Naive thymus-derived CD4-positive, alpha-beta T cell (primary cell): ENCODE measurements around the gene SLC4A8. TPM values are rescaled to one million over a fixed set of nuclear protein-coding genes. Genes with fewer than 3 reads are reported as not detected.
A peak's percentile ranks its signal among the peaks of the same experiment; 100 is the strongest.

Source experiments
- ATAC-seq: fragments of 150-1000 bp; cut with Tn5 transposase; 2 replicates; pipeline ENCODE4 v1.10.0; 2021; ENCODE audit warnings: mild to moderate bottlenecking, moderate library complexity
- CTCF ChIA-PET: fragments of 350-600 bp; sonication (Branson Sonifier 250); formaldehyde crosslinking; loops from one replicate; lab custom pipeline; 2021; ENCODE audit warnings: antibody characterized with exemption; lab: Charles Lee
- POLR2A ChIA-PET: fragments of 350-600 bp; sonication (Branson Sonifier 250); formaldehyde crosslinking; loops from one replicate; lab custom pipeline; 2021; ENCODE audit warnings: antibody characterized with exemption, inconsistent platforms; lab: Charles Lee
- DNase-seq, 9 donors: peaks; one replicate each; pipeline versions ENCODE4 v3.0.0 to v3.0.0-alpha.2; 2020 to 2022; ENCODE audit warnings: mixed read lengths in 1 of 9
- H3K27ac ChIP-seq: one replicate; pipeline ENCODE4 v1.7.0; 2013; ENCODE audit warnings: mild to moderate bottlenecking, low read depth, low read length, moderate library complexity
- H3K27me3 ChIP-seq, 2 donors: one replicate each; pipeline ENCODE4 v1.7.0; 2013; ENCODE audit warnings: low read length in 2 of 2, mild to moderate bottlenecking in 2 of 2, moderate library complexity in 2 of 2; ENCODE audit not compliant: control insufficient read depth in 2 of 2, insufficient read depth in 2 of 2
- H3K36me3 ChIP-seq, 3 experiments: 1 replicate in 2 of 3; 2 replicates in 1 of 3; pipeline ENCODE4 v1.7.0; 2013; ENCODE audit warnings: low read length in 3 of 3, mild to moderate bottlenecking in 3 of 3, moderate library complexity in 1 of 3; ENCODE audit not compliant: insufficient read depth in 3 of 3, control insufficient read depth in 2 of 3
- H3K4me1 ChIP-seq, 2 donors: one replicate each; pipeline ENCODE4 v1.7.0; 2013; ENCODE audit warnings: low read length in 2 of 2, mild to moderate bottlenecking in 2 of 2, moderate library complexity in 1 of 2; ENCODE audit not compliant: control insufficient read depth in 2 of 2, insufficient read depth in 2 of 2
- H3K4me3 ChIP-seq: 2 replicates; pipeline ENCODE4 v1.7.0; 2013; ENCODE audit warnings: mild to moderate bottlenecking, low read length
- H3K9me3 ChIP-seq, 3 experiments: 1 replicate in 2 of 3; 2 replicates in 1 of 3; pipeline ENCODE4 v1.7.0; 2013; ENCODE audit warnings: low read length in 3 of 3; ENCODE audit not compliant: control insufficient read depth in 2 of 3
- H3K27ac Mint-ChIP-seq, 9 donors: one replicate each; pipeline ENCODE4 v1.8.0; 2020 to 2022; ENCODE audit warnings: mixed read lengths in 9 of 9, mild to moderate bottlenecking in 8 of 9, moderate library complexity in 5 of 9, inconsistent platforms in 2 of 9
- H3K27me3 Mint-ChIP-seq, 5 donors: one replicate each; pipeline ENCODE4 v1.8.0; 2021 to 2022; ENCODE audit warnings: mixed read lengths in 5 of 5, mild to moderate bottlenecking in 1 of 5
- H3K36me3 Mint-ChIP-seq, 5 donors: one replicate each; pipeline ENCODE4 v1.8.0; 2020 to 2022; ENCODE audit warnings: mixed read lengths in 5 of 5, mild to moderate bottlenecking in 3 of 5, inconsistent platforms in 1 of 5
- H3K4me1 Mint-ChIP-seq, 7 donors: one replicate each; pipeline ENCODE4 v1.8.0; 2020 to 2022; ENCODE audit warnings: mixed read lengths in 7 of 7, mild to moderate bottlenecking in 3 of 7, inconsistent platforms in 1 of 7
- H3K4me3 Mint-ChIP-seq, 10 donors: one replicate each; pipeline ENCODE4 v1.8.0; 2020 to 2022; ENCODE audit warnings: mild to moderate bottlenecking in 10 of 10, mixed read lengths in 10 of 10, moderate library complexity in 6 of 10, inconsistent platforms in 2 of 10
- H3K9me3 Mint-ChIP-seq, 11 donors: one replicate each; pipeline ENCODE4 v1.8.0; 2020 to 2022; ENCODE audit warnings: mixed read lengths in 11 of 11, mild to moderate bottlenecking in 4 of 11, inconsistent platforms in 1 of 11, moderate library complexity in 1 of 11
- intact Hi-C, 2 donors: fragments of 100-400 bp; cut with micrococcal nuclease; formaldehyde crosslinking; loops; one replicate each; pipeline ENCODE4 v1.15.1; 2023
- polyA plus RNA-seq, 2 donors: library from polyadenylated mRNA; unstranded; fragments of 300-500 nt; fragmentation: Illumina TruSeq; gene quantifications; one replicate each; pipeline ENCODE4 v1.2.3, GENCODE V29; 2021
- total RNA-seq, 6 experiments: library from RNA in 5 of 6; stranded (reverse) in 5 of 6; gene quantifications; 1 replicate in 5 of 6; 2 replicates in 1 of 6; pipeline ENCODE4 v1.2.3 and lab custom pipeline; 2021 to 2026

SLC4A8 gene
- total and polyA plus RNA-seq, 7 experiments from 2014 or later = 0.13 to 8.4 (median 1.2) TPM

- POLR2A ChIA-PET = no interaction called here
- Histone ChIP-seq H3K9me3 (no peaks in the 10 kb centered on the region), H3K4me3 (no peak overlapping the region), H3K4me1 (peaks cover 0 to 3% of the 10 kb centered on the region in 2 donors), H3K27ac (no peak overlapping the region), H3K36me3 (no peaks in the 10 kb centered on the region), H3K27me3 (no peaks in the 10 kb centered on the region)
- no peak for ATAC-seq
- H3K4me3 Mint-ChIP-seq = no peak overlapping the region
- intact Hi-C loops = no loop called here
- no peak overlapping the region for H3K27ac Mint-ChIP-seq
- DNase-seq = no peak
- CTCF ChIA-PET = no interaction called here
- peaks cover 4 to 13% (median 7%) of the 10 kb centered on the region in 7 donors for H3K4me1 Mint-ChIP-seq
- H3K9me3 Mint-ChIP-seq = no peaks in the 10 kb centered on the region
- H3K27me3 Mint-ChIP-seq = peaks cover 0 to 8% (median 0%) of the 10 kb centered on the region in 5 donors
- peaks cover 0 to 4% (median 0%) of the 10 kb centered on the region in 5 donors for H3K36me3 Mint-ChIP-seq
Observed at GRCh38 chr12:51406290-51406689, 18.3 kb upstream of the SLC4A8 start.

GRCh38 chr12:51406859-51407258 is 17.8 kb upstream of the SLC4A8 start:
- Mint-ChIP-seq H3K4me3 (no peak overlapping the region), H3K9me3 (no peaks in the 10 kb centered on the region), H3K27me3 (peaks cover 0 to 8% (median 0%) of the 10 kb centered on the region in 5 donors), H3K36me3 (peaks cover 0 to 4% (median 0%) of the 10 kb centered on the region in 5 donors), H3K4me1 (peaks cover 1 to 13% (median 5%) of the 10 kb centered on the region in 7 donors), H3K27ac (peak overlapping the region in 2 of 9 donors; percentile 9 to 24)
- intact Hi-C loops = no loop called here
- ATAC-seq = no peak
- Histone ChIP-seq H3K36me3 (no peaks in the 10 kb centered on the region), H3K4me3 (no peak overlapping the region), H3K4me1 (peaks cover 0 to 3% of the 10 kb centered on the region in 2 donors), H3K27me3 (no peaks in the 10 kb centered on the region), H3K9me3 (no peaks in the 10 kb centered on the region), H3K27ac (no peak overlapping the region)
- ChIA-PET CTCF (no interaction called here), POLR2A (no interaction called here)
- no peak for DNase-seq

GRCh38 chr12:51407604-51408003 is 17.0 kb upstream of the SLC4A8 start:
- Mint-ChIP-seq H3K27ac (no peak overlapping the region), H3K9me3 (no peaks in the 10 kb centered on the region), H3K27me3 (peaks cover 0 to 12% (median 0%) of the 10 kb centered on the region in 5 donors), H3K4me1 (peaks cover 0 to 13% (median 5%) of the 10 kb centered on the region in 7 donors), H3K4me3 (no peak overlapping the region), H3K36me3 (peaks cover 0 to 7% (median 0%) of the 10 kb centered on the region in 5 donors)
- intact Hi-C loops = no loop called here
- ChIA-PET CTCF (no interaction called here), POLR2A (interaction anchor here (0.7 kb wide), 1 partner anchor 12 kb away, joined by 3 read pairs; no protein-coding TSS in a partner anchor)
- no peaks in the 10 kb centered on the region for H3K36me3 ChIP-seq
- H3K4me1 ChIP-seq = peaks cover 0 to 3% of the 10 kb centered on the region in 2 donors
- DNase-seq (no peak), ATAC-seq (no peak)
- no peaks in the 10 kb centered on the region for H3K27me3 ChIP-seq
- H3K4me3 ChIP-seq = no peak overlapping the region
- no peak overlapping the region for H3K27ac ChIP-seq
- H3K9me3 ChIP-seq = no peaks in the 10 kb centered on the region

- peak overlapping the region in 1 of 9 donors; percentile 50 for H3K27ac Mint-ChIP-seq
- Histone ChIP-seq H3K27ac (no peak overlapping the region), H3K27me3 (no peaks in the 10 kb centered on the region), H3K4me1 (peaks cover 0 to 3% of the 10 kb centered on the region in 2 donors), H3K4me3 (no peak overlapping the region), H3K9me3 (no peaks in the 10 kb centered on the region), H3K36me3 (no peaks in the 10 kb centered on the region)
- H3K4me1 Mint-ChIP-seq = peaks cover 0 to 22% (median 5%) of the 10 kb centered on the region in 7 donors
- CTCF ChIA-PET = interaction anchor here (0.7 kb wide), 1 partner anchor 16 kb away, joined by 5 read pairs; no protein-coding TSS in a partner anchor
- H3K27me3 Mint-ChIP-seq = peaks cover 0 to 27% (median 0%) of the 10 kb centered on the region in 5 donors
- no peak overlapping the region for H3K4me3 Mint-ChIP-seq
- ATAC-seq (no peak), DNase-seq (no peak)
- peaks cover 0 to 7% (median 0%) of the 10 kb centered on the region in 5 donors for H3K36me3 Mint-ChIP-seq
- intact Hi-C loops = no loop called here
- POLR2A ChIA-PET = interaction anchor here (0.7 kb wide), 1 partner anchor 384 kb away, joined by 3 read pairs; the partner anchor contains the start of gene SLC11A2
- H3K9me3 Mint-ChIP-seq = no peaks in the 10 kb centered on the region
Observed at GRCh38 chr12:51409846-51410245, 14.8 kb upstream of the SLC4A8 start.

- Mint-ChIP-seq H3K4me1 (peaks cover 0 to 14% (median 3%) of the 10 kb centered on the region in 7 donors), H3K9me3 (no peaks in the 10 kb centered on the region), H3K4me3 (no peak overlapping the region), H3K36me3 (peaks cover 0 to 12% (median 0%) of the 10 kb centered on the region in 5 donors), H3K27ac (no peak overlapping the region), H3K27me3 (peaks cover 0 to 33% (median 0%) of the 10 kb centered on the region in 5 donors)
- intact Hi-C loops = no loop called here
- no peaks in the 10 kb centered on the region for H3K9me3 ChIP-seq
- ChIA-PET CTCF (interaction anchor here (0.8 kb wide), 1 partner anchor 8 kb away, joined by 3 read pairs; no protein-coding TSS in a partner anchor), POLR2A (no interaction called here)
- no peaks in the 10 kb centered on the region for H3K4me1 ChIP-seq
- H3K27ac ChIP-seq = no peak overlapping the region
- no peaks in the 10 kb centered on the region for H3K36me3 ChIP-seq
- ATAC-seq (no peak), DNase-seq (no peak)
- H3K27me3 ChIP-seq = no peaks in the 10 kb centered on the region
- no peak overlapping the region for H3K4me3 ChIP-seq
Observed at GRCh38 chr12:51413149-51413548, 11.5 kb upstream of the SLC4A8 start.

GRCh38 chr12:51413791-51414190 is 10.8 kb upstream of the SLC4A8 start:
- ChIA-PET CTCF (no interaction called here), POLR2A (no interaction called here)
- H3K4me3 ChIP-seq = no peak overlapping the region
- H3K9me3 ChIP-seq = no peaks in the 10 kb centered on the region
- peaks cover 0 to 14% (median 3%) of the 10 kb centered on the region in 7 donors for H3K4me1 Mint-ChIP-seq
- DNase-seq (no peak), ATAC-seq (no peak)
- H3K4me3 Mint-ChIP-seq = no peak overlapping the region
- intact Hi-C loops = no loop called here
- no peak overlapping the region for H3K27ac ChIP-seq
- no peaks in the 10 kb centered on the region for H3K36me3 ChIP-seq
- H3K27me3 Mint-ChIP-seq = peaks cover 0 to 33% (median 0%) of the 10 kb centered on the region in 5 donors
- no peaks in the 10 kb centered on the region for H3K27me3 ChIP-seq
- H3K9me3 Mint-ChIP-seq = no peaks in the 10 kb centered on the region
- no peak overlapping the region for H3K27ac Mint-ChIP-seq
- peaks cover 0 to 12% (median 0%) of the 10 kb centered on the region in 5 donors for H3K36me3 Mint-ChIP-seq
- no peaks in the 10 kb centered on the region for H3K4me1 ChIP-seq

- H3K36me3 Mint-ChIP-seq = peaks cover 0 to 8% (median 0%) of the 10 kb centered on the region in 5 donors
- Histone ChIP-seq H3K36me3 (no peaks in the 10 kb centered on the region), H3K4me3 (no peak overlapping the region), H3K27ac (no peak overlapping the region), H3K4me1 (no peaks in the 10 kb centered on the region), H3K9me3 (no peaks in the 10 kb centered on the region), H3K27me3 (no peaks in the 10 kb centered on the region)
- ChIA-PET POLR2A (interaction anchor here (0.6 kb wide), 2 partner anchors 22 to 198 kb away, joined by 3 read pairs; partner anchors contain the start of gene POU6F1), CTCF (no interaction called here)
- no peak overlapping the region for H3K27ac Mint-ChIP-seq
- ATAC-seq = no peak
- peaks cover 1 to 23% (median 13%) of the 10 kb centered on the region in 7 donors for H3K4me1 Mint-ChIP-seq
- peaks cover 0 to 40% (median 0%) of the 10 kb centered on the region in 5 donors for H3K27me3 Mint-ChIP-seq
- no peak for DNase-seq
- no peak overlapping the region for H3K4me3 Mint-ChIP-seq
- intact Hi-C loops = no loop called here
- H3K9me3 Mint-ChIP-seq = no peaks in the 10 kb centered on the region
Observed at GRCh38 chr12:51415931-51416330, 8.7 kb upstream of the SLC4A8 start.
